H1 (cell line): Measurements from ENCODE around the gene NFASC. TPM values are rescaled to one million over a fixed set of nuclear protein-coding genes. Genes with fewer than 3 reads are reported as not detected.

ENCODE experiments used
- BACH1 ChIP-seq: IDR thresholded peaks from 2 replicates; pipeline ENCODE4 v1.6.1; 2012; ENCODE audit warnings: low read length, improper control_type of control experiment
- CHD7 ChIP-seq: fragments of 300-600 bp; sonication (generic); IDR thresholded peaks from 2 replicates; pipeline ENCODE4 v1.7.1; 2012; ENCODE audit warnings: low read length, moderate library complexity, mild to moderate bottlenecking, inconsistent platforms; ENCODE audit not compliant: insufficient replicate concordance
- GABPA ChIP-seq: IDR thresholded peaks from 2 replicates; pipeline ENCODE4 v1.6.1; 2011; ENCODE audit warnings: mild to moderate bottlenecking, low read length, moderate library complexity, borderline replicate concordance; ENCODE audit not compliant: insufficient read depth
- KDM4A ChIP-seq: IDR thresholded peaks from one replicate; pipeline ENCODE4 v1.7.1; 2012; ENCODE audit warnings: low read depth, mild to moderate bottlenecking, moderate library complexity, low read length, inconsistent platforms; ENCODE audit not compliant: severe bottlenecking
- POLR2A ChIP-seq, 2 experiments: IDR thresholded peaks; 1 replicate in 1 of 2; 2 replicates in 1 of 2; pipeline ENCODE4 v1.6.1; 2011; ENCODE audit warnings: low read depth in 2 of 2, low read length in 2 of 2, mild to moderate bottlenecking in 2 of 2; ENCODE audit errors: control extremely low read depth in 1 of 2
- SIX5 ChIP-seq: IDR thresholded peaks from 2 replicates; pipeline ENCODE4 v1.6.1; 2011; ENCODE audit warnings: mild to moderate bottlenecking, low read depth, low read length
- TCF12 ChIP-seq: IDR thresholded peaks from 2 replicates; pipeline ENCODE4 v1.6.1; 2011; ENCODE audit warnings: low read depth, mild to moderate bottlenecking, low read length
- polyA plus RNA-seq, 7 experiments: library from polyadenylated mRNA; depleted of rRNA in 3 of 7; stranded (reverse) in 5 of 7; unstranded in 2 of 7; fragments of >200 nt in 5 of 7; fragments of 200-250 nt in 2 of 7; gene quantifications; 1 replicate in 5 of 7; 2 replicates in 1 of 7; 4 replicates in 1 of 7; pipeline versions ENCODE4 v1.2.1 to v1.2.3, GENCODE V29; 2011 to 2013; ENCODE audit warnings: missing spikeins in 2 of 7, mixed read lengths in 2 of 7
- total RNA-seq: library from RNA; stranded (reverse); fragmentation: NEBNext Ultra II Directional; extraction: Animal tissue kit (Norgen Biotek cat#: 25700); gene quantifications from 2 replicates; pipeline ENCODE4 v1.2.1, GENCODE V29; 2021

Gene NFASC
- total and polyA plus RNA-seq, 2 of the 8 experiments (the other 6 are each of a cell fraction or from before 2014, with no cell fraction given), result 5.0 to 15.2 TPM

DNA sequence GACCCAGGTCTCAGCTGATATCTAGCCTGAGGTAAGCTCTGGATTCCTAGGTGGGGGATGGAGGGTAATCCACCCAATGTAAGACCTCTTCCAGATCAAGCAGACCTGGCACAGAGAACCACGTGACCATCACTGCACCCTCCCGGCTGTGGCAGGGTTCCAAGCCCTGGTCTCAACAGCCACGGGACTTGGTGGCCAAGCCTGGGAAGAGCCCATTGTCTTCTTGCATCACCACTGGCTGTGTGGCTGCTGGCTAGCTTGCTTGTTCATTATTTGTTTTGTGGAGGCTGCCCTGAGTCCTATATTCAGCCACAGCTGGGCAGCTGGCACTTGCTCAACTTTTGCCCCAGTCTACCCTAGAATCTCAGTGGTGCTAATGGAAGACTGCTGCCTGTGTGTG, 24.1 kb upstream of the NFASC start (continued):
- no peak for TF ChIP-seq CHD7
- TF ChIP-seq KDM4A, result no peak
- no peak for TF ChIP-seq GABPA
- no peak for TF ChIP-seq TCF12
- no peak for TF ChIP-seq BACH1
- no peak for TF ChIP-seq SIX5
- TF ChIP-seq POLR2A (IDR thresholded peaks at IDR 0.05; ENCODE audit: control extremely low read depth in 1 of 2, low read depth in 2 of 2, low read length in 2 of 2), result no peak
